Cerebellar nuclear complex (tissue), 1 donor: ENCODE data around the gene PRAMEF12.
"Not testable (repeated sequence)": the region's sequence is repeated elsewhere in the genome, so short reads cannot be mapped to it uniquely, and the experiment has no call there.

Experiments
- DNase-seq, 2 experiments: peaks; one replicate each; lab custom pipeline; 2025; lab: John Stamatoyannopoulos, UW

The PRAMEF12 gene

GRCh38 chr1:12771186-12771585, 2.4 kb upstream of the PRAMEF12 start:
- DNase-seq = no peak

GRCh38 chr1:12772520-12772919, 1.0 kb upstream of the PRAMEF12 start:
- DNase-seq = no peak

- no peak for DNase-seq
These were observed 1.3 kb downstream of the PRAMEF12 start for GRCh38 chr1:12774801-12775345.

GRCh38 chr1:12775443-12775842, 1.9 kb downstream of the PRAMEF12 start:
- DNase-seq = no peak

- no peak for DNase-seq
These were observed 3.4 kb downstream of the PRAMEF12 start for GRCh38 chr1:12776801-12777557.

- no peak for DNase-seq
These were observed 4.5 kb downstream of the PRAMEF12 start for GRCh38 chr1:12778061-12778460.

- no peak for DNase-seq
These were observed 5.4 kb downstream of the PRAMEF12 start for GRCh38 chr1:12778907-12779306.

GRCh38 chr1:12781488-12781887, 8.0 kb downstream of the PRAMEF12 start:
- not testable (repeated sequence) for DNase-seq

GRCh38 chr1:12783783-12784182, 10.2 kb downstream of the PRAMEF12 start:
- not testable (repeated sequence) for DNase-seq

GRCh38 chr1:12784729-12785128, 11.2 kb downstream of the PRAMEF12 start:
- DNase-seq = not testable (repeated sequence)

- not testable (repeated sequence) for DNase-seq
These were observed 17.6 kb downstream of the PRAMEF12 start, which contains the start of gene PRAMEF1 for GRCh38 chr1:12791097-12791496. TSS of gene PRAMEF1 (plus strand) at chr1:12791397. CDS start at chr1:12793228, 1,831 bp downstream.

- no peak for DNase-seq
These were observed 25.4 kb downstream of the PRAMEF12 start for GRCh38 chr1:12798911-12799310.

- DNase-seq = no peak
These were observed 26.2 kb downstream of the PRAMEF12 start for GRCh38 chr1:12799730-12800129.

- no peak for DNase-seq
These were observed 36.4 kb downstream of the PRAMEF12 start for GRCh38 chr1:12809933-12810332.

GRCh38 chr1:12810691-12811408, 37.3 kb downstream of the PRAMEF12 start:
- no peak for DNase-seq

- DNase-seq = no peak
These were observed 37.9 kb downstream of the PRAMEF12 start for GRCh38 chr1:12811409-12811784.

GRCh38 chr1:12819061-12819460, 45.5 kb downstream of the PRAMEF12 start:
- DNase-seq = not testable (repeated sequence)
